CD4-positive, alpha-beta T cell treated with Interleukin-6 for 4 hours (primary cell): ENCODE data around the gene PRKCA.

ENCODE experiments used
- DNase-seq: peaks from one replicate; pipeline ENCODE4 v3.0.0-alpha.2; 2020; ENCODE audit warnings: mixed read lengths

The PRKCA gene

GRCh38 chr17:66494023-66494803, 191.8 kb downstream of the PRKCA start:
- peak; percentile 26 for DNase-seq

GRCh38 chr17:66495035-66495434, 192.6 kb downstream of the PRKCA start:
- no peak for DNase-seq

- DNase-seq, result no peak
Observed at GRCh38 chr17:66496306-66496705, 193.9 kb downstream of the PRKCA start.

- DNase-seq, result no peak
Observed at GRCh38 chr17:66498580-66498979, 196.2 kb downstream of the PRKCA start.

- DNase-seq, result no peak
Observed at GRCh38 chr17:66506641-66507040, 204.2 kb downstream of the PRKCA start.

- DNase-seq, result peak; percentile 38
Observed at GRCh38 chr17:66507103-66507923, 204.9 kb downstream of the PRKCA start.

- DNase-seq, result no peak
Observed at GRCh38 chr17:66507982-66508760, 205.8 kb downstream of the PRKCA start.

GRCh38 chr17:66508896-66509844, 206.8 kb downstream of the PRKCA start:
- DNase-seq, result peak; percentile 70

GRCh38 chr17:66509926-66510325, 207.5 kb downstream of the PRKCA start:
- DNase-seq, result no peak

GRCh38 chr17:66511135-66511534, 208.7 kb downstream of the PRKCA start:
- DNase-seq, result no peak

- no peak for DNase-seq
Observed at GRCh38 chr17:66514227-66514806, 211.9 kb downstream of the PRKCA start.

- no peak for DNase-seq
Observed at GRCh38 chr17:66515974-66516373, 213.6 kb downstream of the PRKCA start.

GRCh38 chr17:66517336-66518009, 215.1 kb downstream of the PRKCA start:
- DNase-seq, result no peak

- no peak for DNase-seq
Observed at GRCh38 chr17:66518108-66518507, 215.7 kb downstream of the PRKCA start.

GRCh38 chr17:66518677-66519076, 216.3 kb downstream of the PRKCA start:
- DNase-seq, result no peak

- DNase-seq, result no peak
Observed at GRCh38 chr17:66519154-66519553, 216.7 kb downstream of the PRKCA start.

GRCh38 chr17:66520999-66521398, 218.6 kb downstream of the PRKCA start:
- no peak for DNase-seq

GRCh38 chr17:66522591-66523272, 220.3 kb downstream of the PRKCA start:
- DNase-seq, result no peak

GRCh38 chr17:66523378-66524200, 221.2 kb downstream of the PRKCA start:
- no peak for DNase-seq

GRCh38 chr17:66524877-66525276, 222.5 kb downstream of the PRKCA start:
- DNase-seq, result no peak
